ENCODE measurements around the gene ARID4A. TPM values are rescaled to one million over a fixed set of nuclear protein-coding genes. Genes with fewer than 3 reads are reported as not detected.

ARID4A gene
- total RNA-seq, 2 donors from 2014 or later = 21.4 to 26.8 TPM

- Histone ChIP-seq H3K9me3 (no peaks in the 10 kb centered on the region), H3K4me3 (no peak overlapping the region), H3K27me3 (no peaks in the 10 kb centered on the region), H3K36me3 (peaks cover 10% of the 10 kb centered on the region), H3K27ac (no peak overlapping the region), H3K9ac (ENCODE audit: low read depth in 2 of 2, low read length in 2 of 2) (no peak overlapping the region), H3K4me1 (peaks cover 8% of the 10 kb centered on the region)
- DNase-seq = no peak
- intact Hi-C loops (cut with DNase I) = no loop called here
- no peak for TF ChIP-seq CTCF (IDR thresholded peaks at IDR 0.05)
Measured at GRCh38 chr14:58301416-58301815, 3.1 kb downstream of the ARID4A start.

- H3K36me3 ChIP-seq = peaks cover 10% of the 10 kb centered on the region
- TF ChIP-seq CTCF (IDR thresholded peaks at IDR 0.05) = no peak
- intact Hi-C loops (cut with DNase I) = loop anchor here (5.0 kb wide), 1 partner anchor 43 kb away; no protein-coding TSS in a partner anchor
Measured at GRCh38 chr14:58305730-58306129, 7.4 kb downstream of the ARID4A start.

GRCh38 chr14:58307597-58308316, 9.4 kb downstream of the ARID4A start:
- DNase-seq = no peak
- TF ChIP-seq CTCF (IDR thresholded peaks at IDR 0.05) = no peak
- no peaks in the 10 kb centered on the region for H3K4me1 ChIP-seq
- peaks cover 10% of the 10 kb centered on the region for H3K36me3 ChIP-seq
- no peaks in the 10 kb centered on the region for H3K9me3 ChIP-seq
- H3K27me3 ChIP-seq = no peaks in the 10 kb centered on the region
- no peak overlapping the region for H3K4me3 ChIP-seq
- intact Hi-C loops (cut with DNase I) = loop anchor here (5.0 kb wide), 1 partner anchor 45 kb away; no protein-coding TSS in a partner anchor
- H3K27ac ChIP-seq = no peak overlapping the region
- no peak overlapping the region for H3K9ac ChIP-seq (ENCODE audit: low read depth in 2 of 2, low read length in 2 of 2)

More at GRCh38 chr14:58305730-58306129, 7.4 kb downstream of the ARID4A start:
- Histone ChIP-seq H3K4me3 (no peak overlapping the region), H3K9me3 (no peaks in the 10 kb centered on the region), H3K27me3 (no peaks in the 10 kb centered on the region), H3K27ac (no peak overlapping the region), H3K4me1 (peaks cover 2% of the 10 kb centered on the region), H3K9ac (ENCODE audit: low read depth in 2 of 2, low read length in 2 of 2) (no peak overlapping the region)
- DNase-seq = no peak

- no peak overlapping the region for H3K27ac ChIP-seq
- H3K9me3 ChIP-seq = no peaks in the 10 kb centered on the region
- no peaks in the 10 kb centered on the region for H3K36me3 ChIP-seq
- no peaks in the 10 kb centered on the region for H3K4me1 ChIP-seq
- no peak for DNase-seq
- H3K4me3 ChIP-seq = no peak overlapping the region
- no peak overlapping the region for H3K9ac ChIP-seq (ENCODE audit: low read depth in 2 of 2, low read length in 2 of 2)
- intact Hi-C loops (cut with DNase I) = loop anchor here (5.0 kb wide), 1 partner anchor 47 kb away; no protein-coding TSS in a partner anchor
- no peaks in the 10 kb centered on the region for H3K27me3 ChIP-seq
- no peak for TF ChIP-seq CTCF (IDR thresholded peaks at IDR 0.05)
Measured at GRCh38 chr14:58309086-58309485, 10.7 kb downstream of the ARID4A start.

GRCh38 chr14:58313699-58314098, 15.3 kb downstream of the ARID4A start:
- no peak for DNase-seq
- Histone ChIP-seq H3K27me3 (no peaks in the 10 kb centered on the region), H3K27ac (no peak overlapping the region), H3K9me3 (no peaks in the 10 kb centered on the region), H3K4me3 (no peak overlapping the region), H3K4me1 (no peaks in the 10 kb centered on the region), H3K9ac (ENCODE audit: low read depth in 2 of 2, low read length in 2 of 2) (no peak overlapping the region), H3K36me3 (no peaks in the 10 kb centered on the region)
- TF ChIP-seq CTCF (IDR thresholded peaks at IDR 0.05) = no peak
- intact Hi-C loops (cut with DNase I) = no loop called here
